GM12801 (cell line): ENCODE results near the gene AGPAT2.

Experiments used
- CTCF ChIP-seq: IDR thresholded peaks from one replicate; pipeline ENCODE4 v1.5.1; 2011; ENCODE audit warnings: control low read depth; ENCODE audit not compliant: insufficient read length; ENCODE audit errors: extremely low read depth

Gene AGPAT2

GRCh38 chr9:136671254-136671614 is 16.0 kb downstream of the AGPAT2 start:
- TF ChIP-seq CTCF, result no peak

GRCh38 chr9:136670576-136671253 is 16.5 kb downstream of the AGPAT2 start:
- TF ChIP-seq CTCF, result no peak

GRCh38 chr9:136669791-136670464 is 17.3 kb downstream of the AGPAT2 start:
- TF ChIP-seq CTCF, result no peak

GRCh38 chr9:136668983-136669790 is 18.1 kb downstream of the AGPAT2 start:
- TF ChIP-seq CTCF, result no peak

GRCh38 chr9:136667940-136668760 is 19.1 kb downstream of the AGPAT2 start:
- TF ChIP-seq CTCF, result no peak

GRCh38 chr9:136667214-136667939 is 19.9 kb downstream of the AGPAT2 start:
- TF ChIP-seq CTCF, result no peak
